ENCODE data around the gene GPATCH8.

DNA sequence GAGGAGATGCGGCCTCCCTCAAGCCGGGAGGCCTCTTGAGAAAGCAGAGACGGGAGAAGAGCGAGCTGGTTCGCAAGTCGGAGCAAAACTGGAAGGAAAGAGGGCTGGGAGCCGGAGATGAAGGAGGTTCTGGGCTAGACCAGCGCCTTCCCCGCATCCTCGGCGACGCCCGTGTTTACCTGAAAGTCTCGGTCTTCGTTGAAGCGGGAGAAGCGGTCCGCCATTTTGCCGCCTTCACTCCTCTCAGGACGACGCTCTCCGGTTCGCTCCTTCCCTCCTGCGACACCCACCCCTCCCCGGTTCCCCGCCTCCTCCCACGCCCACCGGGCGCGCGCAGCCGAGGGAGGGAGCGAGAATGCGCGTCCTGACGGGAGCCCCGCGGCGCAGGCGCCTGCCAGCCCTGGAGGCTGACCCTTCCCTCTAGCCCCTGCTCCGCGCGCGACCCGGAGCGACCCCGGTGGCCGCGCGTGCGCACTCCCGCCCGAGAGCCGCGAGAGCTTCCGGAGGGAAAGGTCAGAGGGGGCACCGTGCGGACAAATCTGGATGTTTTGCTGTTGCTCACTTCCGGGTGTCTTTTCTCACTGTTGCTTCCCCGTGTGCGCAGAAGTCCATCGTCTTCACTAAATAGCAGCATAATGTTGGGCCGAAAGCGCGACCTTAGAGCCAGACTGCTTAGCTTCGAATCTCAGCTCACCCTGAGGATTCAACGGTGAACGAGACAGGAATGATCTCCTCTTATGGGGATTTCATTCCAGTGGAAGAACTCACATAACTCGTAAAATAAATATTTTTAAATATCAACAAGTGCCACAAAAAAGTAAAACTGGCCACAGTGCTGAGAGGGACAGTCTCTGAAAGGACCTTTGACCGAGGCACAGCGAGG is at the start of gene GPATCH8:
- no peak for TF ChIP-seq EZH2 (IDR thresholded peaks at IDR 0.05; ENCODE audit: low read length, missing control alignments)
- TF ChIP-seq, protein P1, sequence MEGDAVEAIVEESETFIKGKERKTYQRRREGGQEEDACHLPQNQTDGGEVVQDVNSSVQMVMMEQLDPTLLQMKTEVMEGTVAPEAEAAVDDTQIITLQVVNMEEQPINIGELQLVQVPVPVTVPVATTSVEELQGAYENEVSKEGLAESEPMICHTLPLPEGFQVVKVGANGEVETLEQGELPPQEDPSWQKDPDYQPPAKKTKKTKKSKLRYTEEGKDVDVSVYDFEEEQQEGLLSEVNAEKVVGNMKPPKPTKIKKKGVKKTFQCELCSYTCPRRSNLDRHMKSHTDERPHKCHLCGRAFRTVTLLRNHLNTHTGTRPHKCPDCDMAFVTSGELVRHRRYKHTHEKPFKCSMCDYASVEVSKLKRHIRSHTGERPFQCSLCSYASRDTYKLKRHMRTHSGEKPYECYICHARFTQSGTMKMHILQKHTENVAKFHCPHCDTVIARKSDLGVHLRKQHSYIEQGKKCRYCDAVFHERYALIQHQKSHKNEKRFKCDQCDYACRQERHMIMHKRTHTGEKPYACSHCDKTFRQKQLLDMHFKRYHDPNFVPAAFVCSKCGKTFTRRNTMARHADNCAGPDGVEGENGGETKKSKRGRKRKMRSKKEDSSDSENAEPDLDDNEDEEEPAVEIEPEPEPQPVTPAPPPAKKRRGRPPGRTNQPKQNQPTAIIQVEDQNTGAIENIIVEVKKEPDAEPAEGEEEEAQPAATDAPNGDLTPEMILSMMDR (conservative IDR thresholded peaks at IDR 0.05 in 1 of 2, IDR thresholded peaks at IDR 0.05 in 1 of 2; ENCODE audit: low read depth in 1 of 2, low read length in 2 of 2): no peak

All from fibroblast of lung (primary cell).